DND-41 (cell line): ENCODE results near the gene SDHB.

Experiments
- ATAC-seq: fragments of 200-7000 bp; cut with Tn5 transposase; 3 replicates; pipeline ENCODE4 v1.9.1; 2021; ENCODE audit warnings: low read depth; ENCODE audit not compliant: insufficient read depth
- DNase-seq: peaks from one replicate; pipeline ENCODE4 v3.0.0-alpha.2; 2020
- H2AFZ ChIP-seq: 2 replicates; pipeline ENCODE4 v1.6.0; 2012; ENCODE audit warnings: low read depth, low read length
- H3K27ac ChIP-seq: 2 replicates; pipeline ENCODE4 v1.5.1; 2012; ENCODE audit warnings: low read length, inconsistent platforms
- H3K27me3 ChIP-seq: fragments of 200-600 bp; sonication (generic); 2 replicates; pipeline ENCODE4 v1.6.0; 2012; ENCODE audit warnings: low read length, mild to moderate bottlenecking, inconsistent platforms; ENCODE audit not compliant: insufficient read depth, poor library complexity
- H3K36me3 ChIP-seq: 2 replicates; pipeline ENCODE4 v1.5.1; 2012; ENCODE audit warnings: low read length, inconsistent platforms; ENCODE audit not compliant: insufficient read depth
- H3K4me1 ChIP-seq: 2 replicates; pipeline ENCODE4 v1.5.1; 2012; ENCODE audit warnings: mild to moderate bottlenecking, low read length; ENCODE audit not compliant: insufficient read depth
- H3K4me2 ChIP-seq: 2 replicates; pipeline ENCODE4 v1.6.0; 2012; ENCODE audit warnings: mild to moderate bottlenecking, moderate library complexity, low read length, inconsistent platforms; ENCODE audit not compliant: insufficient read depth
- H3K4me3 ChIP-seq, 2 experiments: fragments of 200-600 bp in 1 of 2; shearing (Covaris generic) in 1 of 2; 2 replicates each; pipeline ENCODE4 v1.5.1; 2012 to 2016; ENCODE audit warnings: inconsistent platforms in 2 of 2, low read length in 2 of 2, mild to moderate bottlenecking in 2 of 2, low read depth in 1 of 2, moderate library complexity in 1 of 2
- H3K79me2 ChIP-seq: 2 replicates; pipeline ENCODE4 v1.6.0; 2012; ENCODE audit warnings: low read length, inconsistent platforms; ENCODE audit not compliant: insufficient read depth
- H3K9ac ChIP-seq: 2 replicates; pipeline ENCODE4 v1.6.0; 2012; ENCODE audit warnings: low read depth, mild to moderate bottlenecking, inconsistent platforms, low read length, moderate library complexity
- H3K9me3 ChIP-seq: 2 replicates; pipeline ENCODE4 v1.5.1; 2012; ENCODE audit warnings: low read length, moderate library complexity, mild to moderate bottlenecking, inconsistent platforms; ENCODE audit not compliant: insufficient read depth, severe bottlenecking
- H4K20me1 ChIP-seq: 2 replicates; pipeline ENCODE4 v1.6.0; 2012; ENCODE audit warnings: low read length; ENCODE audit not compliant: insufficient read depth
- EZH2 ChIP-seq: IDR thresholded peaks from 3 replicates; pipeline ENCODE4 v1.6.1; 2012; ENCODE audit warnings: borderline replicate concordance, low read depth, mild to moderate bottlenecking, moderate library complexity, low read length, inconsistent platforms; ENCODE audit not compliant: severe bottlenecking
- TF ChIP-seq, protein P1 (sequence below): IDR thresholded peaks from 2 replicates; pipeline ENCODE4 v1.5.1; 2012; ENCODE audit warnings: borderline replicate concordance, low read length, moderate library complexity, mild to moderate bottlenecking; ENCODE audit not compliant: poor library complexity, severe bottlenecking; ENCODE audit errors: extremely low read depth

SDHB gene

DNA sequence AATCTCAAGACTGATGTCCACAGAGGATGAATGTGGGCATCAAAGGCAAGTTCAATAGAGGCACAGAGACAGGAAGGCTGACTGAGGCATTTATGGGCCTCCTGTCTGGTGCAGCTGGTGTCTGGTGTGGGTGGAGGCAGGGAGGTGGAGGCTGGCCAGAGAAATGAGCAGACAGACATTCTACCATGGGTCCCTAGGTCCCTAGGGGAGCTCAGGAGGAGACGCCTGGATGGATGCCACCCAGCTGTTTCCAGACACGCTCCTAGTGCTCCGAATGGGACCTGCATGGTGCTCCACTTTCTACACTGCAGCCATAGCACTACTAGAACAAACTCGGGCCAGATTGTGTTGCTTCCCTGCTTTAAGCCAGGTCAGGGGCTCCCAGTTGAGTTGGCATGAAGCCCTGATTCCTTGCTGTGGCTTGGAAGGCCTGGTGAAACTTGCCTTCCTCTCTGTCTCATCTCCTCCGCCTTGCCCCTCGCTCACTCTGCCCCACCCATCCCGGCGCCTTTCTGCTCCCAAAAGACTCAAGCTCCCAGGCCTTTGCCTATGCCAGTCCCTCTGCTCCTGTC is 40.1 kb upstream of the SDHB start:
- H3K4me1 ChIP-seq: no peaks in the 10 kb centered on the region
- H3K27ac ChIP-seq: no peak overlapping the region
- no peak overlapping the region for H3K4me2 ChIP-seq
- no peaks in the 10 kb centered on the region for H3K36me3 ChIP-seq
- H3K9ac ChIP-seq: no peak overlapping the region
- H3K27me3 ChIP-seq: peaks cover 8% of the 10 kb centered on the region
- no peaks in the 10 kb centered on the region for H3K79me2 ChIP-seq
- H3K9me3 ChIP-seq: no peaks in the 10 kb centered on the region
- H4K20me1 ChIP-seq: 0 out of 2 replicates have a peak, but pooled peaks cover 3% of the 10 kb centered on the region
- H3K4me3 ChIP-seq: no peak overlapping the region
- no peak for DNase-seq
- no peak overlapping the region for H2AFZ ChIP-seq
- TF ChIP-seq, protein P1, sequence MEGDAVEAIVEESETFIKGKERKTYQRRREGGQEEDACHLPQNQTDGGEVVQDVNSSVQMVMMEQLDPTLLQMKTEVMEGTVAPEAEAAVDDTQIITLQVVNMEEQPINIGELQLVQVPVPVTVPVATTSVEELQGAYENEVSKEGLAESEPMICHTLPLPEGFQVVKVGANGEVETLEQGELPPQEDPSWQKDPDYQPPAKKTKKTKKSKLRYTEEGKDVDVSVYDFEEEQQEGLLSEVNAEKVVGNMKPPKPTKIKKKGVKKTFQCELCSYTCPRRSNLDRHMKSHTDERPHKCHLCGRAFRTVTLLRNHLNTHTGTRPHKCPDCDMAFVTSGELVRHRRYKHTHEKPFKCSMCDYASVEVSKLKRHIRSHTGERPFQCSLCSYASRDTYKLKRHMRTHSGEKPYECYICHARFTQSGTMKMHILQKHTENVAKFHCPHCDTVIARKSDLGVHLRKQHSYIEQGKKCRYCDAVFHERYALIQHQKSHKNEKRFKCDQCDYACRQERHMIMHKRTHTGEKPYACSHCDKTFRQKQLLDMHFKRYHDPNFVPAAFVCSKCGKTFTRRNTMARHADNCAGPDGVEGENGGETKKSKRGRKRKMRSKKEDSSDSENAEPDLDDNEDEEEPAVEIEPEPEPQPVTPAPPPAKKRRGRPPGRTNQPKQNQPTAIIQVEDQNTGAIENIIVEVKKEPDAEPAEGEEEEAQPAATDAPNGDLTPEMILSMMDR: no peak
- no peak for ATAC-seq

DNA sequence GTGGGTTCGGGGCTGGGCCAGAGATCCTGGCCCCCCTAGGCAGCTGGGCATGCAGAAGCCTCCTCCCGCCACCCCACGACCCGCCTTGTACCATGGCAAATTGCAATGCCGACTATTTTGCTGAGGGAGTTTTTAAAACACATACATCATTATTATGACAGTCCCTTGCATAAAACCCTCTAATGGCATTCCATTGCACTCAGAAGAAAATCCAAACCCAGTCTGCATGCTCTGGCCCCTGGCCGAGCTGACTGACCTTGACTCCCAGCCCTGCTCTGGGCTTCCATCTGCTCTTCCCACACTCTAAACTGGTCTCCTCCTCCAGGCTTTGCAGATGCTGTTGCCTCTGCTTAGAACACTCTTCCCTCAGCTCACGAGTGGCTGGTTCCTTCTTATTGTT is 37.4 kb upstream of the SDHB start:
- Histone ChIP-seq H3K79me2 (no peaks in the 10 kb centered on the region), H3K4me2 (no peak overlapping the region), H3K27me3 (peaks cover 3% of the 10 kb centered on the region), H4K20me1 (0 out of 2 replicates have a peak, but pooled peaks cover under 1% of the 10 kb centered on the region), H2AFZ (no peak overlapping the region), H3K9me3 (no peaks in the 10 kb centered on the region), H3K4me3 (no peak overlapping the region), H3K36me3 (no peaks in the 10 kb centered on the region), H3K9ac (no peak overlapping the region), H3K27ac (no peak overlapping the region), H3K4me1 (no peaks in the 10 kb centered on the region)
- no peak for ATAC-seq
- DNase-seq: no peak
- TF ChIP-seq, protein P1: no peak
- TF ChIP-seq EZH2: no peak

- Histone ChIP-seq H3K4me3 (no peak overlapping the region), H4K20me1 (no peaks in the 10 kb centered on the region), H3K36me3 (no peaks in the 10 kb centered on the region), H2AFZ (no peak overlapping the region), H3K9me3 (no peaks in the 10 kb centered on the region), H3K27me3 (peaks cover 3% of the 10 kb centered on the region), H3K4me1 (no peaks in the 10 kb centered on the region), H3K27ac (no peak overlapping the region), H3K9ac (no peak overlapping the region), H3K4me2 (no peak overlapping the region), H3K79me2 (no peaks in the 10 kb centered on the region)
- no peak for DNase-seq
- TF ChIP-seq, protein P1: no peak
- TF ChIP-seq EZH2: no peak
- ATAC-seq: no peak
Measured at GRCh38 chr1:17089506-17089905, 35.7 kb upstream of the SDHB start.

- Histone ChIP-seq H3K4me3 (no peak overlapping the region), H4K20me1 (no peaks in the 10 kb centered on the region; the same call in 1 of the 2 replicates), H3K27ac (no peak overlapping the region), H3K36me3 (no peaks in the 10 kb centered on the region), H2AFZ (no peak overlapping the region), H3K4me1 (no peaks in the 10 kb centered on the region), H3K9me3 (no peaks in the 10 kb centered on the region), H3K79me2 (no peaks in the 10 kb centered on the region), H3K27me3 (no peaks in the 10 kb centered on the region), H3K4me2 (no peak overlapping the region), H3K9ac (no peak overlapping the region)
- no peak for DNase-seq
- TF ChIP-seq, protein P1: no peak
- no peak for TF ChIP-seq EZH2
- no peak for ATAC-seq
Measured at GRCh38 chr1:17086751-17087150, 32.9 kb upstream of the SDHB start.
